ACC112 (cell line): ENCODE data around the gene OR51Q1.

Experiments
- H2AFZ ChIP-seq: fragments of 200-600 bp; sonication (generic); one replicate; pipeline ENCODE4 v1.6.0; 2017; ENCODE audit warnings: antibody characterized with exemption, low read length; ENCODE audit not compliant: unreplicated experiment
- H3K27ac ChIP-seq: fragments of 200-600 bp; sonication (generic); 2 replicates; pipeline ENCODE4 v1.5.1; 2014; ENCODE audit warnings: low read depth, mild to moderate bottlenecking, antibody characterized with exemption, low read length, moderate library complexity
- H3K27me3 ChIP-seq: fragments of 200-600 bp; sonication (generic); 2 replicates; pipeline ENCODE4 v1.6.1; 2014; ENCODE audit warnings: mild to moderate bottlenecking, antibody characterized with exemption, low read length, moderate library complexity, mixed read lengths; ENCODE audit not compliant: insufficient read depth
- H3K36me3 ChIP-seq: fragments of 200-600 bp; sonication (generic); 2 replicates; pipeline ENCODE4 v1.6.1; 2016; ENCODE audit warnings: mild to moderate bottlenecking, antibody characterized with exemption, low read length, moderate library complexity, mixed read lengths; ENCODE audit not compliant: insufficient read depth
- H3K4me1 ChIP-seq: fragments of 200-600 bp; sonication (generic); one replicate; pipeline ENCODE4 v1.6.1; 2016; ENCODE audit warnings: low read length, mixed read lengths; ENCODE audit not compliant: insufficient read depth, unreplicated experiment, control insufficient read depth
- H3K4me3 ChIP-seq: fragments of 200-600 bp; sonication (generic); 2 replicates; pipeline ENCODE4 v1.5.1; 2014; ENCODE audit warnings: mild to moderate bottlenecking, low read depth, low read length
- H3K79me2 ChIP-seq: fragments of 200-600 bp; sonication (generic); one replicate; pipeline ENCODE4 v1.6.0; 2016; ENCODE audit warnings: low read length; ENCODE audit not compliant: control insufficient read depth, unreplicated experiment, insufficient read depth

The OR51Q1 gene, protein sequence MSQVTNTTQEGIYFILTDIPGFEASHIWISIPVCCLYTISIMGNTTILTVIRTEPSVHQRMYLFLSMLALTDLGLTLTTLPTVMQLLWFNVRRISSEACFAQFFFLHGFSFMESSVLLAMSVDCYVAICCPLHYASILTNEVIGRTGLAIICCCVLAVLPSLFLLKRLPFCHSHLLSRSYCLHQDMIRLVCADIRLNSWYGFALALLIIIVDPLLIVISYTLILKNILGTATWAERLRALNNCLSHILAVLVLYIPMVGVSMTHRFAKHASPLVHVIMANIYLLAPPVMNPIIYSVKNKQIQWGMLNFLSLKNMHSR

DNA sequence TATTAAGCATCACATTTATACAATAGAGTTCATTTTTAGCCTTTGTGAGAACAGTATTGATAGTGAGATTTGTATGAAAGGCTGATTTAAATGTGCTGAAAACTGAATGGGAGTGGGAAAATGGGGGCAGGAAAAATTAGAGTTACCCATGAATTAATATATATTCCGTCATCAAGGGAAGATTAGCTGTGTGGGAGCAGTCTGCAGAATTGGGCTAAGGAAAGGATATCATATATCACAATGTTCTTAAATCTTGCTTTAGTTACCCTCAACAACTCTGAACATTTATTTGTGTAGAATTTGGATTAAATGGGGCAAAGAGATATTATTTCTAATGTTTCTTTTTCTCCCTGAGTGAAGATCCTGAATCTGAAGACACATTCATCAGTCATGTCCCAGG, at the start of gene OR51Q1:
Gene OR51Q1, plus strand, starts transcription at position 301 of the 400 bp plus-strand sequence. Its CDS starts 90 bp downstream, at position 391.
- no peak within 1 kb of the TSS for H3K27ac ChIP-seq

DNA sequence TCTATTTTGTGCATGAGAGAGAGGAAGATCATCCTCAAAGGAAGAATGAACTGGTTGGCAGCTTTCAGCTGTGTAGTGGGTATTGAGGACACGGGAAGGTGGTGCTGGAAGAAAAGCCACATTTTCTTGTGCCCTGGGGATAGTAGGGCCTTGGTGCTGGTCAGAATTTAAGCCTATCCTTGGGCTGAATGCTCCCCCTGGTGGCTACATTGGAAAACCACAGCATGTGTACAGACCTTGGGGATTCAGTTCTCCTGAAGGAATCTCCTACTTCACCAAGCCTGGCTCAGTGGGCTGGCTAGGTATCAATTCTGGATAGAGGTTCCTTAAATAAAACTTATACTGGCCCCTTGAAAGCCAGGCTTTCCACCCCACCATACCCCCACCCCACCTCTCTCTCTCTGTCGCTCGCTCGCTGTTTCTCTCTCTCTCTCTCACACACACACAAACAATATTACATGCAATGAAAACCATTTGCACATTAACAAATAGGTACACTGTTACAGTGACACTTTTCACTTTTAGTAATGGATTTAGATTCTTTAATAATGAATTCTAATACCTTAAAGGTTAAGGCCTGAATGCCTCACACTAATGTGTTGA, 41.1 kb upstream of the OR51Q1 start:
- Histone ChIP-seq H3K79me2 (no peaks in the 10 kb centered on the region), H3K27ac (no peak overlapping the region), H3K4me1 (no peaks in the 10 kb centered on the region), H3K36me3 (no peaks in the 10 kb centered on the region), H2AFZ (no peak overlapping the region), H3K4me3 (no peak overlapping the region), H3K27me3 (peaks cover 28% of the 10 kb centered on the region)

More for the DNA sequence above, at the start of gene OR51Q1:
- no peaks in the 10 kb centered on the region for H3K36me3 ChIP-seq
- H2AFZ ChIP-seq = no peak within 1 kb of the TSS
- H3K4me3 ChIP-seq = no peak within 1 kb of the TSS
- peaks cover 53% of the 10 kb centered on the region for H3K27me3 ChIP-seq
- no peaks in the 10 kb centered on the region for H3K4me1 ChIP-seq
- H3K79me2 ChIP-seq = no peaks in the 10 kb centered on the region

DNA sequence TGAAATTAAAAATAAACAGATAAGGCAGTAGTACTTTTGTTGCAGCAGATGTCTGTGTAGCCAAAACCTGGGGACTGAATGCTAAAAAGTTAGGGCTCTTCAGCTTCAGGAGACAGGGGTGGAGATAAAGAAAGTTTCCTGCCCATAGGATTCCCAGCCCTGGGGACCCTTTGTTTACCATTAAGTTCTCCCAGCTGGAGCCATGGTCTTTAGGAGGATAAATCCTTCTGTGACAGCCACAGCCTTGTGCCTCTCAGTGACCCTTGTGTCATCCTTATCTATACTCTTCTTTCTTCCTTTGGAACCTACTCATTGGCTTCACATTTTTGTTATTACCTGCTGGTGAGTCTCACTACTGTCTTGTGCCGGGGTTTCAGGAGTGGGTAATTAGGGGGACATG, 38.3 kb upstream of the OR51Q1 start, which contains the start of gene OR51M1:
Gene OR51M1, plus strand, starts transcription at position 237 of the 400 bp plus-strand sequence. CDS start 5,587 bp downstream, outside the sequence.
- Histone ChIP-seq H3K4me1 (no peaks in the 10 kb centered on the region), H2AFZ (no peak within 1 kb of the TSS), H3K27me3 (peaks cover 28% of the 10 kb centered on the region), H3K4me3 (no peak within 1 kb of the TSS), H3K27ac (no peak within 1 kb of the TSS), H3K79me2 (no peaks in the 10 kb centered on the region), H3K36me3 (no peaks in the 10 kb centered on the region)

DNA sequence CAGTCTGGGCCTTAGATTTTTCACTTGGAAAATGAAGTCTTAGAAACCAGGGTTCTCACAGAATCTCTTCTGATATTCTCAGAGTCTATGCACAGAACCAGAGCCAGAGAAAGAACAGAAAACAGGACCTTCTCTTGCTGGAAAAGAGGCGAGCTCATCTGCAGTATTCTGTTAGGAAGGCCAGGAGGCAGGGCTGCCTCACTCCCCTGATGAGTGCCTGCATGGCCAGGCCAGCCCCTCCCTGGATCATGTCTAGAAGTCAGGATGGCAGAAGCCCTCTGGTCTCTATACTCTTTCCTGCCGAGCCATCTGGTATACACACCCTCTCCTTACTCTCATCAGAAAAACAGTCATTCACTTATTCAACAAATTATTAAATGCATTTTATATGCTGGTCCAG, 37.6 kb upstream of the OR51Q1 start:
- Histone ChIP-seq H3K4me3 (no peak overlapping the region), H2AFZ (no peak overlapping the region), H3K27ac (no peak overlapping the region), H3K27me3 (peaks cover 28% of the 10 kb centered on the region), H3K36me3 (no peaks in the 10 kb centered on the region), H3K79me2 (no peaks in the 10 kb centered on the region), H3K4me1 (no peaks in the 10 kb centered on the region)

DNA sequence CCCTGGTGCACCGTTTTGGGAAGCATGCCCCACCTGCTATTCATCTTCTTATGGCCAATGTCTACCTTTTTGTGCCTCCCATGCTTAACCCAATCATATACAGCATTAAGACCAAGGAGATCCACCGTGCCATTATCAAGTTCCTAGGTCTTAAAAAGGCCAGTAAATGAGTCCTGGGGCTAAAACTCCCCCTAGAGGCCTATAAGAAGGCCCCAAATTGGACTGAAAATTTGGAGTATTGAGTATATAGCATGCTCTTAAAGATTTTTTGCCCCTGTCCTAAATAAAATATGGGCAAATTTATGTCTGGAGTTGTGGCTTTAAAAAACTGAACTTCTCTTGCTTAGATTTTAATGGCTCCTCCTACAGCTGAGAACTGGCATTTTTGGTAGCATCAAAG, 31.7 kb upstream of the OR51Q1 start:
- H3K4me3 ChIP-seq = no peak overlapping the region
- no peak overlapping the region for H2AFZ ChIP-seq
- no peak overlapping the region for H3K27ac ChIP-seq
- no peaks in the 10 kb centered on the region for H3K36me3 ChIP-seq
- H3K27me3 ChIP-seq = peaks cover 22% of the 10 kb centered on the region
- H3K79me2 ChIP-seq = no peaks in the 10 kb centered on the region
- no peaks in the 10 kb centered on the region for H3K4me1 ChIP-seq

DNA sequence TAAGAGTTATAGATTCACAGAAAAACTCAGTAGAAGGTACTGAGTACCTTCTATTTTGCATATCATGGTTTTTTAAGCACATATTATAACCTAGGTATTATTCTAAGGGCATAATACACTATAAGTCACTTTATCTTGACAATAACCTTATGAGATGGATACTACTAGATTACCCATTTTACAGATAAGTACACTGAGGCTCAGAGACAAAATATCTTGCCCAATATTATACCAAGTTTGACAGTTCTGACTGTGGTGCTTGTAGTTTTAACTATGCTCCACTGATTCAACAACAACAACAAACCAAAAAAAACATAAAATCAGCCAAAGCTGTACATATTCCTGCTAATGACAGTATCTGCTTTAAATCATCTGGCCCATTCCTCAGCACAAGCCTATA, 27.8 kb upstream of the OR51Q1 start:
- no peak overlapping the region for H3K27ac ChIP-seq
- H2AFZ ChIP-seq = no peak overlapping the region
- no peaks in the 10 kb centered on the region for H3K4me1 ChIP-seq
- H3K79me2 ChIP-seq = no peaks in the 10 kb centered on the region
- peaks cover 34% of the 10 kb centered on the region for H3K27me3 ChIP-seq
- H3K4me3 ChIP-seq = no peak overlapping the region
- H3K36me3 ChIP-seq = no peaks in the 10 kb centered on the region

DNA sequence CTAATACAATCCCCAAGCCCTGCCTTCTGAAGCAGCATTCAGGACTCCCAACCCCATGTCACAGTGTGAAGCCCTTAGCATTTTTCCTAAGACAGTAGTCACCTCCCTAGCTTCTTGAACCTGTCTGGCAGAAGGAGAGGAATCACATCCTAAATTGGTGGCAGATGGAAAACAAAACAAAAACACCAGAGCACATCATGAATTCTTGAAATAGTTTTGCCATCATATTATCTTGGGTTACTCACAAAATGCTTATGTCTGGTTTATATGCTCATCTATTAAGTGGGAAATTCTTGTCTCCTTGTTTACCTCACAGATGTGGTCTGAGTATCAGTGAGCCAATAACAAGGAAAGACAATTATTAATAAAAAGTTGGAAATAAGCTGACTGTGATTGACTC, 23.0 kb upstream of the OR51Q1 start:
- Histone ChIP-seq H3K79me2 (no peaks in the 10 kb centered on the region), H3K4me3 (no peak overlapping the region), H3K4me1 (no peaks in the 10 kb centered on the region), H3K27me3 (peaks cover 46% of the 10 kb centered on the region), H2AFZ (no peak overlapping the region), H3K36me3 (no peaks in the 10 kb centered on the region), H3K27ac (no peak overlapping the region)

DNA sequence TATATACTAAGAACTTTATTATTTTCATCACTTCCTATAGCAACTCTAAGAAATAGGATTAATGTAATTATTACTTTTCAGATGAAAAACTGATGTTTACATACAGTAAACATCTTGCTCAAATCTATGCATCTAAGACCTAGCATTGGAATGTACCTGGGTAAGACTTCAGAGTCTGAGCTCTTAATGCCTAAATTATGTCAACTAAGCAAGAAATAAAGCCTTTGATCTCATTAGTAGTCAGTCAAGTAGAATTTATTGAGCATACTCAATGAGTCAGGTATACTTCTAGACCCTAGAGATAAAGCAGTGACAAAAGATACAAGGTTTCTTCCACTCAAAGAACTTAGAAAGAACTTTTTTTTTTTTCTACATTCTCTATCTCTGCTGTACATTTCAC, 16.7 kb upstream of the OR51Q1 start:
- Histone ChIP-seq H3K79me2 (no peaks in the 10 kb centered on the region), H3K27me3 (peaks cover 50% of the 10 kb centered on the region), H3K36me3 (no peaks in the 10 kb centered on the region), H3K4me1 (no peaks in the 10 kb centered on the region), H3K4me3 (no peak overlapping the region), H2AFZ (no peak overlapping the region), H3K27ac (no peak overlapping the region)

DNA sequence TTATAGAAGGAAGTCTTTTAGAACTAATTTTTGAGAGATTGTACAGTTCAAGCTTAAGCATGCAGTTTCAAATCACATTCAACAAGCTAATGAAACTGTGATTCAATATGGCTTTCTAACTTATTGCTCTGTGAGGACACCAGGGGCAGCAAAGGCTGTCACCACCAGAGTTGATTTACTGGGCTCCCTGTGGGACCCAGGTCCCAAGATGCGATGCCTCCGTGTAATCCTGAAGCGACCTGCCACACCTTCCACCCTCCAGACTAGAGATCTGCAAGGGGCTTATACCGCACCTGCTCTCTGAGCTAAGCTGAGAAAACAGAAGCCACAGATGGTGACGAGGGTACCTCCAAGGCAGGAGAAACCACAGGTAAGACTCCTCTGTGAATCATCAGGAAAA, 918 bp upstream of the OR51Q1 start:
- Histone ChIP-seq H3K27me3 (peaks cover 44% of the 10 kb centered on the region), H3K27ac (no peak overlapping the region), H3K36me3 (no peaks in the 10 kb centered on the region), H3K79me2 (no peaks in the 10 kb centered on the region), H3K4me3 (no peak overlapping the region), H3K4me1 (no peaks in the 10 kb centered on the region), H2AFZ (no peak overlapping the region)

DNA sequence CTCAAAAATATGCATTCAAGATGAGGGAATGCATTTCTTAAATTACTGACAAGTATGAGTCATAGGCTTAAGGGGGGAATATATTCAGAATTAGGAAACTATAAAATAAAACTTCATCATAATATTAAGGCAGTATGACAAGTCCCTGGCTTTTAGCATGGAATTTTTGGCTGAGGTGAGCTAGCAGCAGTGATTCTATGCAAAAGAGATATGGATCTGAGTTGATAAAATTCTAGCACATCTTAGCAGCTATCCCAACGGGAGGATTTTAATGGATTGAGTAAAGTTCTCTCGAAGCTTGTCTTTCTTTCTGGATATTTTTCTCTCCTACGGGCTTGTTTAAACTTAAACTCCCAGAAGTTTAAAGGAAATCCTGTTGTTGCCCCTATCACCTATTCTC, 1.2 kb downstream of the OR51Q1 start:
- Histone ChIP-seq H3K79me2 (no peaks in the 10 kb centered on the region), H3K27me3 (peaks cover 57% of the 10 kb centered on the region), H2AFZ (no peak overlapping the region), H3K4me3 (no peak overlapping the region), H3K27ac (no peak overlapping the region), H3K4me1 (no peaks in the 10 kb centered on the region), H3K36me3 (no peaks in the 10 kb centered on the region)

DNA sequence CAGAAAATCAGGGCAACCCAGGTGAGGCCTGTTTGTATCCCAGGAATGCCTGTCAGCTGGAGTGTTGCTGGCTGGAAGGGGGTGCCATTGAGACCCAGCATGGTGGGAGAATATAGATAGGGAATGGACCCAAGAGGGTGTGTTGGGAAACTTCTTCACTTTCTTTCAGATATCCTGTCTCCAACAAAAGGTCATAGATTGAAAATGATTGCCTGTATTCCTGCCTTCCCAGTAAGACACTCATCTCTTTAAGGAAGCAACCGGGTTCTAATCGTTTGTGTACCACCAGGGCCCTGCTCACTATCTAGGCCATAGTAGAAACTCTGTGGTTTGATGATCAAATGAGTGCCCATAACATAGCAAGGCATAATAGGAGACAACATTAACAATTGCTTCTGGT, 19.5 kb downstream of the OR51Q1 start, which contains the start of gene OR51I1:
Gene OR51I1, minus strand, starts transcription at position 101 of the 400 bp plus-strand sequence. Its CDS starts 0 bp downstream, at position 101.
- Histone ChIP-seq H3K27ac (no peak within 1 kb of the TSS), H3K4me1 (no peaks in the 10 kb centered on the region), H3K79me2 (no peaks in the 10 kb centered on the region), H3K27me3 (peaks cover 41% of the 10 kb centered on the region), H3K4me3 (no peak within 1 kb of the TSS), H2AFZ (no peak within 1 kb of the TSS), H3K36me3 (no peaks in the 10 kb centered on the region)
